GM13976 (cell line): ENCODE data around the gene KRTAP10-3.
"Not testable (repeated sequence)": the region's sequence is repeated elsewhere in the genome, so short reads cannot be mapped to it uniquely, and the experiment has no call there.

ENCODE experiments used
- DNase-seq: peaks from one replicate; pipeline ENCODE4 v3.0.0; 2012; ENCODE audit warnings: low spot score
- in situ Hi-C: fragments of 300-500 bp; cut with MboI; formaldehyde crosslinking; loops from one replicate; pipeline ENCODE4 v1.12.0; 2022; ENCODE audit warnings: low sequenced_read_pairs, mixed read lengths, inconsistent platforms; ENCODE audit not compliant: unreplicated experiment
- TF ChIP-seq, protein P1 (sequence below): IDR thresholded peaks from 2 replicates; pipeline ENCODE4 v1.5.1; 2012; ENCODE audit warnings: borderline replicate concordance, mild to moderate bottlenecking; ENCODE audit not compliant: insufficient read depth; ENCODE audit errors: extremely low read depth, missing control alignments, control extremely low read depth

The KRTAP10-3 gene

DNA sequence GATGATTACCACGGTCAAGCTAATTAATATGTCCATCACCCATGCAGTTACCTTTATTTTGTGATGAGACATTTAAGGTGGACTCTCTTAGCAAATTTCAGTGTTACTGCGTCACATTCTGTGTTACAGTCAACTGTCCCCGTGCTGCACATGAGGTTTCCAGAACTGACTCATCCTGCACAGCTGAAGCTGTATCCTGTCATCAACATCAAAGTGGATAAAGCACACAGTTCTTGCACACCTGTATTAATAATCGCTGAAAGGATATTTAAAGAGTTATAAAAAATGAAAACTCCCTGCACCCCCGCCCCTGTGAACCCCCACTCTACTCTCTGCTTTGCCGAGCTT lies 25.2 kb upstream of the KRTAP10-3 start:
- TF ChIP-seq, protein P1, sequence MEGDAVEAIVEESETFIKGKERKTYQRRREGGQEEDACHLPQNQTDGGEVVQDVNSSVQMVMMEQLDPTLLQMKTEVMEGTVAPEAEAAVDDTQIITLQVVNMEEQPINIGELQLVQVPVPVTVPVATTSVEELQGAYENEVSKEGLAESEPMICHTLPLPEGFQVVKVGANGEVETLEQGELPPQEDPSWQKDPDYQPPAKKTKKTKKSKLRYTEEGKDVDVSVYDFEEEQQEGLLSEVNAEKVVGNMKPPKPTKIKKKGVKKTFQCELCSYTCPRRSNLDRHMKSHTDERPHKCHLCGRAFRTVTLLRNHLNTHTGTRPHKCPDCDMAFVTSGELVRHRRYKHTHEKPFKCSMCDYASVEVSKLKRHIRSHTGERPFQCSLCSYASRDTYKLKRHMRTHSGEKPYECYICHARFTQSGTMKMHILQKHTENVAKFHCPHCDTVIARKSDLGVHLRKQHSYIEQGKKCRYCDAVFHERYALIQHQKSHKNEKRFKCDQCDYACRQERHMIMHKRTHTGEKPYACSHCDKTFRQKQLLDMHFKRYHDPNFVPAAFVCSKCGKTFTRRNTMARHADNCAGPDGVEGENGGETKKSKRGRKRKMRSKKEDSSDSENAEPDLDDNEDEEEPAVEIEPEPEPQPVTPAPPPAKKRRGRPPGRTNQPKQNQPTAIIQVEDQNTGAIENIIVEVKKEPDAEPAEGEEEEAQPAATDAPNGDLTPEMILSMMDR = no peak
- DNase-seq = no peak
- in situ Hi-C loops = no loop called here

DNA sequence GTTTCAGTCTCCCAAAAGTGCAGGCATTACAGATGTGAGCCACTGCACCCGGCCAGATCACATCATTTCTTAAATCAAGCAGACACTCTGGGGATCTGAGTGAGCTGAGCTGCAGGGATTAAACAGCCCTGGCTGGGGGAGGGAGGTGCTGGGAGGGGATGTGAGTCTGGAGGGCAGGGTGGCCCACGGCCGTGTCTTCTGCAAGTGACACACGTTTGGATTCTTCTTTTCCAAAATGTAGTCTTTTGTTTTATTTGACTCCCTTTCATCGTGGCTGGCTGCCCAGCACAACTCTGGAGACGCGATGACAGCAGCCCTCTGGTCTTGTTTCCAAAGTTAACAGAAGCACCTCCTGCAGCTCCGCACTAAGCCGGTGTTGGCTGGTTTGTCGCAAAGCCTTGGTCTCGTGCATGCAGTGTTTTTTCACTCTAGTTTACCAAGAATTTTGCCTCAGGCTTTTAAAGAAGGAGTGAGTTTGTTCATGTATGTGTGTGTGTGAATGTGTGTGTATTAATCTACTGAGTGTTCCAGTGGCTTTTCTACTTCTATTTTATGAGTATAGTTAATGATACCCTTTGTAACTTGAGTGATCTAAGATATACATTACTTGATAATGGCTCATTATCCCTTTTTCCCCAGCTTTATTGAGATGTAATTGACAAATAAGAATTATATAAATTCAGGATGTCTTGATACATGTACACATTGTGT lies 24.6 kb upstream of the KRTAP10-3 start:
- TF ChIP-seq, protein P1 = no peak
- DNase-seq = no peak
- in situ Hi-C loops = no loop called here

DNA sequence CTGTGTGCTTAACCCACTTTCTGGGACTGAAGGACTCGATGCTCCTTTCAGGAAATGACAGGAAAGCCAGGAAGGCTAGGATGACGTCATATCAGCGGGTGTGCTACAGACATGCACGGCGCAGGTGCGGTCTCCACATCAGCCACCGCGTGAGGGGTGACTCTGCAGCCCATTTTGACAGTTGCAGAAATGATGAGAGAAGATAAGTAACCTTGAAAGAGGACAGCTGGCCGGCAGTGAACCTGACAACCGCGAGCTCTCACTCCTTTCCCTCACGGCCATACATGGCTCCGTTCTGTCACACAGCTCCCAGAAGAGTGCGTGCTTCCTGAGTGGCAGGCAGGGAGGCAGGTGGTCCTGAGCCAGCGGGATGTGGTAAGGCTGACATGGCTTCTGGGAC lies 23.5 kb upstream of the KRTAP10-3 start:
- in situ Hi-C loops = no loop called here
- no peak for DNase-seq
- TF ChIP-seq, protein P1 = no peak

DNA sequence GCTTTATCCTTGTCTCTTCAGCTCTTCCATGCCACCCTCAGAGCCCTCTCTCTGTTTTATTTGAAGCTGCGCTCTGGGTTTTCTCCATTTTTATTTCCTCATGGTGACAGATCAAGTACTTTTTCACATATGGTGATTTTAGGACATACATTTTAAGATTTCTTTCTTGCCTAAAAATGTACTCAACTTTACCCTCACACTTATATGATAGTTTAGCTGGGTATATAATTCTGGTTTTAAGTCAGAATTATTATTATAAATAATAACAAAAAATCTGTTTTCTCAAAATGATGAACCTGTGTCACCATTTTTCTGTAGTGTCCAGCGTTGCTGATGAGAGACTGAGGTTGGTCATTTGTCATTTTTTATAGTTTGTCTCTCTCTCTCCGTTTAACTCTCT lies 22.6 kb upstream of the KRTAP10-3 start:
- TF ChIP-seq, protein P1 = no peak
- in situ Hi-C loops = no loop called here
- DNase-seq = no peak

DNA sequence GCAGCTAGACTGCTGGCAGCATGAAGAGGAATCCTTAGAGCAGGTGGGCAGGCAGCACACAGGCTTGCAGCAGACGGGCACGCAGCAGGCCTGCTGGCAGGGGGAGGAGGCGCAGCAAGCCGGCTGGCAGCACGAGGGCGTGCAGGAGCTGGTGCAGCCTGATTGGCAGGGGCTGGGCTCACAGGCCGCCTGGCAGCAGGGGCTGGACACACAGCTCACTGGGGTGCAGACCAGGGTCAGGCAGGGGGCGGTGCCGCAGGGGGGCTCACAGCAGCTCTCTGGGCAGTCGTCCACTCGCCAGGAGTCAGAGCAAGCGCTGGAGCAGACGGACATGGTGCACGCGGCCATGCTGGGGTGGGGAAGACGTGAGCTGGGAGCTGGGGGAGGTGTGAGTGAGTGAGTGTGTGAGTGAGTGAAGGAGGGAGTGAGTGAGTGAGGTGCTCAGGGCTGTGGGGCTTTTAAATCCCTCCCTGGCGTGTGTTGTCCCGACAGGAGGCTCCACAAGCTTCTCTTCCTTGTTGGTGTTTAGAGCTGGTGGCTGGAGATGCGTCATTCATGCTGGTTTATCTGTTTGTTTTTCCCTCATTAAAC lies 21.7 kb upstream of the KRTAP10-3 start, which contains the start of gene KRTAP10-5:
TSS of gene KRTAP10-5 (minus strand) at position 374 of the 591 bp plus-strand sequence. CDS start at position 348, 26 bp downstream.
- DNase-seq, in situ Hi-C loops: not testable (repeated sequence)

DNA sequence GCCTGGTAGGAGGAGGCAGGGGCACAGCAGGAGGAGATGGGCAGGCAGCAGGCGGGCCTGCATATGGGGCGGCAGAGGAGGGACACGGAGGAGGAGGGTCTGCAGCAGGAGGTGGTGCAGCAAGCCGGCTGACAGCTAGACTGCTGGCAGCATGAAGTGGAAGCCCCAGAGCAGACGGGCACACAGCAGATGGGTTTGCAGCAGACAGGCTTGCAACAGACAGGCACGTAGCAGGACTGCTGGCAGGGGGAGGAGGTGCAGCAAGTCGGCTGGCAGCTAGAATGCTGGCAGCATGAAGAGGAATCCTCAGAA lies 21.2 kb upstream of the KRTAP10-3 start:
- TF ChIP-seq, protein P1 = no peak
- no peak for DNase-seq
- in situ Hi-C loops = no loop called here

DNA sequence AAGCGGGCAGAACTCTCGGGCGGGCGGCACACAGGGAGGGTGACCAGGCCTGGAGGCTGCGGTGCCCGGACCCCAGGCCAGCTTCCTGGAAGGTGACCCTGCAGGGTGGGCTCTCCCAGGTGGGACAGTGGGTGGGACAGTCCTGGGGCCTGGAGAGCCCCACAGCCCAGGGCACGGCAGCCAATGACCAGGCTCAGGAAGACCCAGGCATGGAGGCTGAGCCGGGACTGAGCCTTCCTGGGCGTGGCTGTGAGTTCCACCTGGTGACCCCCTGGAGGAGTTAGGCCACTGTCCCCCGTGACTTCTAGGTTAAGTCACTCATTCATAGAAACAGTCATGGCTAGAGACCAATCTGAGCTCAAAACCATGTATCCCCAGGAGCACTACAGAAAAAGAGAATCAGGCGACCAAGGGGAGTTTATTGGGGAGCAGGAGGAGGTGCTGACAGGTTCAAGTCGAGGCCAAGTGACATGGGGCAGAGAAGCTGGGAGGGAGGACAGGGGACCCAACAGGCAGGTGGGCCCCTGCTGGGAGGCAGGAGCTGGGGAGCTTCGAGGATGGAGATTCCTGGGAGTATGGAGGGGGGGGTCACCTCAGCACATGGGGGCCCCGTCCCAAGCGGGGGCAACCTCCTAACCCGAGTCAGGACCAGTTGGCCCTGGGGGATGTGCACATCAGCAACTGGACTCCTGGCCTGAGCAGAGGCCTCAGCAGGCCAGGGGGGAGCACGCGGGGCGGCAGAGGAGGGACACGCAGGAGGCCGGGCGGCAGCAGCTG lies 20.6 kb upstream of the KRTAP10-3 start:
- in situ Hi-C loops = no loop called here
- no peak for DNase-seq
- TF ChIP-seq, protein P1 = no peak
